Measurements from ENCODE around the gene STX8.

STX8 gene

DNA sequence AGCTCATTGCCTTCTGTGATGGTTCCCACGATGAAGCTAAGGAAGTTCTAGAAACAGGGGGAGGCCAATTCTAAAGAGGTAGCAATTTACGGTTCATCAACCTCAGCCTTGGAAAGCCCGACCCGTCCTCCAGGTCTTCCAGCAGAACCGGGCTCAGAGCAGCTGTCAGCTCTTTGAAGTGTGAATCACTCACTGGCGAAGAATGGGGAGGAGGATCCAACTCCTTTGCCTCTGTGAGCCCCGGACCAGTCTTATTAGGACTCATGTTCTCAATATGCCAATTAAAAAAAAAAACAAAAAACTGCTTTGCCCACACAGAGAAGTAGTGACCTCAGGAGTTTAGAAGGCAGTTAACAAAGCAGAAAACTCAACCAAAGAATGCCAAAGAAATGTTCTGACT lies 31.4 kb downstream of the STX8 start:
- Histone ChIP-seq H3K27ac (ENCODE audit: extremely low read depth, low read depth, low read length) (no peak overlapping the region), H3K4me3 (ENCODE audit: low read depth, low read length) (no peak overlapping the region), H3K4me1 (ENCODE audit: control insufficient read depth, insufficient read depth, low read length) (no peaks in the 10 kb centered on the region), H3K36me3 (ENCODE audit: control insufficient read depth in 2 of 2, insufficient read depth in 1 of 2, low read length in 2 of 2) (no peaks in the 10 kb centered on the region; a peak in 1 of 3 replicates), H3K9me3 (ENCODE audit: control insufficient read depth, insufficient read depth, low read depth, low read length) (no peaks in the 10 kb centered on the region)
- no peak for TF ChIP-seq ZNF623 (tag by site-specific recombination; IDR thresholded peaks at IDR 0.05)
- TF ChIP-seq ZNF549 (tag by site-specific recombination; IDR thresholded peaks at IDR 0.05): no peak
- no peak for TF ChIP-seq ZBTB7A (tag by site-specific recombination; IDR thresholded peaks at IDR 0.05; ENCODE audit: low read depth)
- no peak for TF ChIP-seq ZNF670 (tag by site-specific recombination; IDR thresholded peaks at IDR 0.05; ENCODE audit: low read depth)
- TF ChIP-seq ZSCAN23 (tag by site-specific recombination; IDR thresholded peaks at IDR 0.05): no peak
- no peak for TF ChIP-seq ZFHX2 (tag by site-specific recombination; conservative IDR thresholded peaks at IDR 0.05)
- CTCF ChIA-PET: interaction anchor here (1.8 kb wide), 1 partner anchor 10 kb away, joined by 7 read pairs; no protein-coding TSS in a partner anchor
- POLR2A ChIA-PET: no interaction called here

GRCh38 chr17:9541718-9542117 lies 33.9 kb downstream of the STX8 start:
- H3K4me3 ChIP-seq (ENCODE audit: low read depth, low read length): no peak overlapping the region
- no peak overlapping the region for H3K27ac ChIP-seq (ENCODE audit: extremely low read depth, low read depth, low read length)
- TF ChIP-seq SP2 (tag by site-specific recombination; IDR thresholded peaks at IDR 0.05) (no peak), ZNF132 (tag by site-specific recombination; IDR thresholded peaks at IDR 0.05; ENCODE audit: borderline replicate concordance) (no peak), ZNF830 (tag by site-specific recombination; IDR thresholded peaks at IDR 0.05; ENCODE audit: low read depth) (no peak), ZNF37A (tag by site-specific recombination; IDR thresholded peaks at IDR 0.05) (no peak), TRIM28 (IDR thresholded peaks at IDR 0.05; ENCODE audit: borderline replicate concordance, low read length) (no peak), ZNF140 (tag by site-specific recombination; IDR thresholded peaks at IDR 0.05) (no peak), OVOL3 (tag by site-specific recombination; IDR thresholded peaks at IDR 0.05) (no peak), ZNF521 (tag by site-specific recombination; IDR thresholded peaks at IDR 0.05) (no peak), ZSCAN23 (tag by site-specific recombination; IDR thresholded peaks at IDR 0.05) (no peak), KLF10 (tag by site-specific recombination; IDR thresholded peaks at IDR 0.05) (no peak), ZNF311 (tag by site-specific recombination; IDR thresholded peaks at IDR 0.05; ENCODE audit: borderline replicate concordance) (no peak), ZNF473 (tag by site-specific recombination; IDR thresholded peaks at IDR 0.05) (no peak), SCRT1 (tag by site-specific recombination; IDR thresholded peaks at IDR 0.05; ENCODE audit: borderline replicate concordance) (no peak), ZNF10 (tag by site-specific recombination; IDR thresholded peaks at IDR 0.05) (no peak), ZNF548 (tag by site-specific recombination; IDR thresholded peaks at IDR 0.05) (no peak), YY2 (tag by site-specific recombination; IDR thresholded peaks at IDR 0.05) (no peak), ZNF362 (tag by site-specific recombination; IDR thresholded peaks at IDR 0.05) (no peak), PRDM6 (tag by site-specific recombination; IDR thresholded peaks at IDR 0.05) (no peak)
- TF ChIP-seq, protein P1, sequence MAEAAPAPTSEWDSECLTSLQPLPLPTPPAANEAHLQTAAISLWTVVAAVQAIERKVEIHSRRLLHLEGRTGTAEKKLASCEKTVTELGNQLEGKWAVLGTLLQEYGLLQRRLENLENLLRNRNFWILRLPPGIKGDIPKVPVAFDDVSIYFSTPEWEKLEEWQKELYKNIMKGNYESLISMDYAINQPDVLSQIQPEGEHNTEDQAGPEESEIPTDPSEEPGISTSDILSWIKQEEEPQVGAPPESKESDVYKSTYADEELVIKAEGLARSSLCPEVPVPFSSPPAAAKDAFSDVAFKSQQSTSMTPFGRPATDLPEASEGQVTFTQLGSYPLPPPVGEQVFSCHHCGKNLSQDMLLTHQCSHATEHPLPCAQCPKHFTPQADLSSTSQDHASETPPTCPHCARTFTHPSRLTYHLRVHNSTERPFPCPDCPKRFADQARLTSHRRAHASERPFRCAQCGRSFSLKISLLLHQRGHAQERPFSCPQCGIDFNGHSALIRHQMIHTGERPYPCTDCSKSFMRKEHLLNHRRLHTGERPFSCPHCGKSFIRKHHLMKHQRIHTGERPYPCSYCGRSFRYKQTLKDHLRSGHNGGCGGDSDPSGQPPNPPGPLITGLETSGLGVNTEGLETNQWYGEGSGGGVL (tag by site-specific recombination; IDR thresholded peaks at IDR 0.05): no peak
- no peaks in the 10 kb centered on the region for H3K4me1 ChIP-seq (ENCODE audit: control insufficient read depth, insufficient read depth, low read length)
- no peaks in the 10 kb centered on the region; a peak in 1 of 3 replicates for H3K36me3 ChIP-seq (ENCODE audit: control insufficient read depth in 2 of 2, insufficient read depth in 1 of 2, low read length in 2 of 2)
- ChIA-PET POLR2A (no interaction called here), CTCF (interaction anchor here (1.6 kb wide), 1 partner anchor 544 kb away, joined by 9 read pairs; no protein-coding TSS in a partner anchor)
- no peaks in the 10 kb centered on the region for H3K9me3 ChIP-seq (ENCODE audit: control insufficient read depth, insufficient read depth, low read depth, low read length)

All from HEK293 (cell line).